ENCODE data around the gene OR52E2. TPM values are rescaled to one million over a fixed set of nuclear protein-coding genes. Genes with fewer than 3 reads are reported as not detected.

OR52E2 gene
- total RNA-seq, 1 donor from 2014 or later = not detected

- Mint-ChIP-seq H3K4me1 (peaks cover under 1% of the 10 kb centered on the region), H3K27me3 (ENCODE audit: insufficient read depth, low read depth) (no peaks in the 10 kb centered on the region), H3K4me3 (no peak overlapping the region), H3K9me3 (no peaks in the 10 kb centered on the region), H3K36me3 (no peaks in the 10 kb centered on the region), H3K27ac (no peak overlapping the region)
- Histone ChIP-seq H3K9me3 (ENCODE audit: low read depth) (no peaks in the 10 kb centered on the region), H3K27ac (no peak overlapping the region), H3K4me2 (no peak overlapping the region), H2AFZ (replicated peaks) (no peak overlapping the region), H4K20me1 (ENCODE audit: low read depth) (no peaks in the 10 kb centered on the region), H3K36me3 (no peaks in the 10 kb centered on the region), H3K4me3 (no peak overlapping the region), H3K9ac (no peak overlapping the region), H3K27me3 (no peaks in the 10 kb centered on the region), H3F3A (ENCODE audit: low read depth) (no peaks in the 10 kb centered on the region), H3K79me2 (ENCODE audit: low read depth) (no peaks in the 10 kb centered on the region), H3K4me1 (no peaks in the 10 kb centered on the region)
- TF ChIP-seq EZH2 (IDR thresholded peaks at IDR 0.05) = no peak
- no peak for TF ChIP-seq EZH2phosphoT487 (IDR thresholded peaks at IDR 0.05)
- no peak for TF ChIP-seq CTCF (IDR thresholded peaks at IDR 0.05)
- no peak for DNase-seq (ENCODE audit: low spot score)
These were observed 17.3 kb downstream of the OR52E2 start for GRCh38 chr11:5042091-5042490.

GRCh38 chr11:5040876-5041275 lies 18.6 kb downstream of the OR52E2 start:
- H3F3A ChIP-seq (ENCODE audit: low read depth) = no peaks in the 10 kb centered on the region
- no peak overlapping the region for H3K4me3 ChIP-seq
- no peak overlapping the region for H3K9ac ChIP-seq
- no peak for DNase-seq (ENCODE audit: low spot score)
- H3K27ac ChIP-seq = no peak overlapping the region
- Mint-ChIP-seq H3K36me3 (no peaks in the 10 kb centered on the region), H3K9me3 (no peaks in the 10 kb centered on the region), H3K4me1 (no peaks in the 10 kb centered on the region), H3K4me3 (no peak overlapping the region), H3K27me3 (ENCODE audit: insufficient read depth, low read depth) (no peaks in the 10 kb centered on the region), H3K27ac (no peak overlapping the region)
- no peaks in the 10 kb centered on the region for H3K9me3 ChIP-seq (ENCODE audit: low read depth)
- no peaks in the 10 kb centered on the region for H4K20me1 ChIP-seq (ENCODE audit: low read depth)
- H3K4me2 ChIP-seq = no peak overlapping the region
- H3K27me3 ChIP-seq = no peaks in the 10 kb centered on the region
- H2AFZ ChIP-seq (replicated peaks) = no peak overlapping the region
- H3K36me3 ChIP-seq = no peaks in the 10 kb centered on the region
- no peaks in the 10 kb centered on the region for H3K4me1 ChIP-seq
- TF ChIP-seq EZH2 (IDR thresholded peaks at IDR 0.05) (no peak), EZH2phosphoT487 (IDR thresholded peaks at IDR 0.05) (no peak), CTCF (IDR thresholded peaks at IDR 0.05) (no peak)
- no peaks in the 10 kb centered on the region for H3K79me2 ChIP-seq (ENCODE audit: low read depth)

GRCh38 chr11:5038341-5038740 lies 21.1 kb downstream of the OR52E2 start:
- TF ChIP-seq EZH2phosphoT487 (IDR thresholded peaks at IDR 0.05) = no peak
- no peak for TF ChIP-seq EZH2 (IDR thresholded peaks at IDR 0.05)
- no peak for TF ChIP-seq CTCF (IDR thresholded peaks at IDR 0.05)
- H4K20me1 ChIP-seq (ENCODE audit: low read depth) = no peaks in the 10 kb centered on the region
- no peaks in the 10 kb centered on the region for H3K36me3 Mint-ChIP-seq
- no peak overlapping the region for H3K4me3 Mint-ChIP-seq
- no peaks in the 10 kb centered on the region for H3K27me3 ChIP-seq
- no peaks in the 10 kb centered on the region for H3K9me3 ChIP-seq (ENCODE audit: low read depth)
- no peaks in the 10 kb centered on the region for H3K9me3 Mint-ChIP-seq
- no peak for DNase-seq (ENCODE audit: low spot score)
- no peak overlapping the region for H3K27ac Mint-ChIP-seq
- H2AFZ ChIP-seq (replicated peaks) = no peak overlapping the region
- H3K4me1 ChIP-seq = no peaks in the 10 kb centered on the region
- H3K4me2 ChIP-seq = no peak overlapping the region
- no peak overlapping the region for H3K4me3 ChIP-seq
- no peaks in the 10 kb centered on the region for H3K79me2 ChIP-seq (ENCODE audit: low read depth)
- H3K27me3 Mint-ChIP-seq (ENCODE audit: insufficient read depth, low read depth) = no peaks in the 10 kb centered on the region
- H3K27ac ChIP-seq = no peak overlapping the region
- no peak overlapping the region for H3K9ac ChIP-seq
- no peaks in the 10 kb centered on the region for H3K4me1 Mint-ChIP-seq
- no peaks in the 10 kb centered on the region for H3K36me3 ChIP-seq
- no peaks in the 10 kb centered on the region for H3F3A ChIP-seq (ENCODE audit: low read depth)
